ENCODE measurements around the gene CHST12.

CHST12 gene

GRCh38 chr7:2405601-2406345, 2.4 kb downstream of the CHST12 start:
- POLR2A ChIA-PET: no interaction called here
- H3K4me3 ChIP-seq (ENCODE audit: low read depth, low read length): no peak overlapping the region
- CTCF ChIA-PET: interaction anchor here (0.8 to 1.7 kb wide), 2 partner anchors 10 to 46 kb away, joined by 4 to 6 read pairs; no protein-coding TSS in a partner anchor

GRCh38 chr7:2409745-2410414, 6.5 kb downstream of the CHST12 start:
- ChIA-PET POLR2A (no interaction called here), CTCF (no interaction called here)
- H3K4me3 ChIP-seq (ENCODE audit: low read depth, low read length): no peak overlapping the region
- DNase-seq (ENCODE audit: low read depth, low spot score): no peak
- no peak for TF ChIP-seq CTCF (IDR thresholded peaks at IDR 0.05; ENCODE audit: insufficient read depth, low read length, missing control alignments)

More at GRCh38 chr7:2405601-2406345, 2.4 kb downstream of the CHST12 start:
- TF ChIP-seq CTCF (IDR thresholded peaks at IDR 0.05; ENCODE audit: insufficient read depth, low read length, missing control alignments): no peak
- DNase-seq (ENCODE audit: low read depth, low spot score): no peak

- no peak overlapping the region for H3K4me3 ChIP-seq (ENCODE audit: low read depth, low read length)
- no peak for DNase-seq (ENCODE audit: low read depth, low spot score)
- ChIA-PET CTCF (no interaction called here), POLR2A (no interaction called here)
- TF ChIP-seq CTCF (IDR thresholded peaks at IDR 0.05; ENCODE audit: insufficient read depth, low read length, missing control alignments): no peak
These were observed 7.6 kb downstream of the CHST12 start for GRCh38 chr7:2411049-2411448.

- no peak overlapping the region for H3K4me3 ChIP-seq (ENCODE audit: low read depth, low read length)
- POLR2A ChIA-PET: interaction anchor here (0.6 to 1.4 kb wide), 2 partner anchors 9 to 12 kb away, joined by 3 to 6 read pairs; partner anchors contain the start of gene CHST12
- CTCF ChIA-PET: interaction anchor here (0.6 to 1.3 kb wide), 5 partner anchors 8 to 57 kb away, joined by 3 to 4 read pairs (median 3); partner anchors contain the start of gene CHST12
- DNase-seq (ENCODE audit: low read depth, low spot score): no peak
- no peak for TF ChIP-seq CTCF (IDR thresholded peaks at IDR 0.05; ENCODE audit: insufficient read depth, low read length, missing control alignments)
These were observed 8.6 kb downstream of the CHST12 start for GRCh38 chr7:2411815-2412586.

- DNase-seq (ENCODE audit: low read depth, low spot score): no peak
- ChIA-PET POLR2A (interaction anchor here (0.6 to 1.4 kb wide), 2 partner anchors 10 to 13 kb away, joined by 3 to 6 read pairs; partner anchors contain the start of gene CHST12), CTCF (interaction anchor here (0.6 to 1.3 kb wide), 6 partner anchors 9 to 59 kb away, joined by 3 to 4 read pairs (median 3); partner anchors contain the start of gene CHST12)
- no peak overlapping the region for H3K4me3 ChIP-seq (ENCODE audit: low read depth, low read length)
- TF ChIP-seq CTCF (IDR thresholded peaks at IDR 0.05; ENCODE audit: insufficient read depth, low read length, missing control alignments): no peak
These were observed 9.3 kb downstream of the CHST12 start for GRCh38 chr7:2412587-2413201.

Data from AG04449 (cell line).